ENCODE data around the gene ZNF521. TPM values are rescaled to one million over a fixed set of nuclear protein-coding genes. Genes with fewer than 3 reads are reported as not detected.

Gene ZNF521
- total and polyA plus RNA-seq, 2 of the 13 experiments (the other 11 are each of a cell fraction or from before 2014, with no cell fraction given) = 0.02 TPM; not detected in 1

- TF ChIP-seq, protein P1, sequence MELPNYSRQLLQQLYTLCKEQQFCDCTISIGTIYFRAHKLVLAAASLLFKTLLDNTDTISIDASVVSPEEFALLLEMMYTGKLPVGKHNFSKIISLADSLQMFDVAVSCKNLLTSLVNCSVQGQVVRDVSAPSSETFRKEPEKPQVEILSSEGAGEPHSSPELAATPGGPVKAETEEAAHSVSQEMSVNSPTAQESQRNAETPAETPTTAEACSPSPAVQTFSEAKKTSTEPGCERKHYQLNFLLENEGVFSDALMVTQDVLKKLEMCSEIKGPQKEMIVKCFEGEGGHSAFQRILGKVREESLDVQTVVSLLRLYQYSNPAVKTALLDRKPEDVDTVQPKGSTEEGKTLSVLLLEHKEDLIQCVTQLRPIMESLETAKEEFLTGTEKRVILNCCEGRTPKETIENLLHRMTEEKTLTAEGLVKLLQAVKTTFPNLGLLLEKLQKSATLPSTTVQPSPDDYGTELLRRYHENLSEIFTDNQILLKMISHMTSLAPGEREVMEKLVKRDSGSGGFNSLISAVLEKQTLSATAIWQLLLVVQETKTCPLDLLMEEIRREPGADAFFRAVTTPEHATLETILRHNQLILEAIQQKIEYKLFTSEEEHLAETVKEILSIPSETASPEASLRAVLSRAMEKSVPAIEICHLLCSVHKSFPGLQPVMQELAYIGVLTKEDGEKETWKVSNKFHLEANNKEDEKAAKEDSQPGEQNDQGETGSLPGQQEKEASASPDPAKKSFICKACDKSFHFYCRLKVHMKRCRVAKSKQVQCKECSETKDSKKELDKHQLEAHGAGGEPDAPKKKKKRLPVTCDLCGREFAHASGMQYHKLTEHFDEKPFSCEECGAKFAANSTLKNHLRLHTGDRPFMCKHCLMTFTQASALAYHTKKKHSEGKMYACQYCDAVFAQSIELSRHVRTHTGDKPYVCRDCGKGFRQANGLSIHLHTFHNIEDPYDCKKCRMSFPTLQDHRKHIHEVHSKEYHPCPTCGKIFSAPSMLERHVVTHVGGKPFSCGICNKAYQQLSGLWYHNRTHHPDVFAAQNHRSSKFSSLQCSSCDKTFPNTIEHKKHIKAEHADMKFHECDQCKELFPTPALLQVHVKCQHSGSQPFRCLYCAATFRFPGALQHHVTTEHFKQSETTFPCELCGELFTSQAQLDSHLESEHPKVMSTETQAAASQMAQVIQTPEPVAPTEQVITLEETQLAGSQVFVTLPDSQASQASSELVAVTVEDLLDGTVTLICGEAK (IDR thresholded peaks at IDR 0.05) = no peak
- TF ChIP-seq, protein P1 (CRISPR knock-in tag; IDR thresholded peaks at IDR 0.05) = no peak
- TF ChIP-seq NFIB (CRISPR knock-in tag; IDR thresholded peaks at IDR 0.05; ENCODE audit: borderline replicate concordance) (no peak), SSRP1 (CRISPR knock-in tag; IDR thresholded peaks at IDR 0.05) (no peak), GABPA (IDR thresholded peaks at IDR 0.05; ENCODE audit: low read depth, low read length) (no peak), GABPA (CRISPR knock-in tag; IDR thresholded peaks at IDR 0.05; ENCODE audit: low read depth) (no peak), NFYC (CRISPR knock-in tag; IDR thresholded peaks at IDR 0.05) (no peak), ZNF710 (CRISPR knock-in tag; IDR thresholded peaks at IDR 0.05; ENCODE audit: borderline replicate concordance) (no peak), ZNF7 (CRISPR knock-in tag; IDR thresholded peaks at IDR 0.05) (no peak), ATM (IDR thresholded peaks at IDR 0.05; ENCODE audit: borderline replicate concordance) (no peak)
These were observed 141.3 kb downstream of the ZNF521 start (continued) for GRCh38 chr18:25210622-25211021.
